ENCODE results near the gene LMF2.

Gene LMF2

GRCh38 chr22:50460938-50461337, 46.6 kb downstream of the LMF2 start:
- DNase-seq: no peak

- no peak for DNase-seq
These were observed 47.9 kb downstream of the LMF2 start for GRCh38 chr22:50459496-50460140.

DNA sequence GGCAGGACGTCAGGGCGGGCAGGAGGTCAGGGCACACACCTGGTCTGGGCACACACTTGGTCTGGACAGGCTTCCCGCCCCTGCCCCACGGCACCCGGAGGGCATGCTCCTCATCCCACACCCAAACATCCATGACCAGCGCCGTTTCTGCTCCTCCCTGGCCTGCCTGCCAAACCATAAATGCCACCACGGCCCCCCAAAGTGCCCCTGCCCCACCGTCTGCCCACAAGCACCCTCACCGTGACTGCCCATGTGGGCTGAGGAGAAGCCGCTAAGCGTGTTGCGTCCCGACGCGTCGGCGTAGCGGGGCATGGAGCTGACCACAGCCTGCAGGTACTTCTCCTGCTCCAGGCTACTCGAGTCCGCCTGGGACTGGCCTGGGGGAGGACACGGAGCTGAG, 48.5 kb downstream of the LMF2 start:
- no peak for DNase-seq

- no peak for DNase-seq
These were observed 50.9 kb downstream of the LMF2 start for GRCh38 chr22:50456466-50457234.

DNA sequence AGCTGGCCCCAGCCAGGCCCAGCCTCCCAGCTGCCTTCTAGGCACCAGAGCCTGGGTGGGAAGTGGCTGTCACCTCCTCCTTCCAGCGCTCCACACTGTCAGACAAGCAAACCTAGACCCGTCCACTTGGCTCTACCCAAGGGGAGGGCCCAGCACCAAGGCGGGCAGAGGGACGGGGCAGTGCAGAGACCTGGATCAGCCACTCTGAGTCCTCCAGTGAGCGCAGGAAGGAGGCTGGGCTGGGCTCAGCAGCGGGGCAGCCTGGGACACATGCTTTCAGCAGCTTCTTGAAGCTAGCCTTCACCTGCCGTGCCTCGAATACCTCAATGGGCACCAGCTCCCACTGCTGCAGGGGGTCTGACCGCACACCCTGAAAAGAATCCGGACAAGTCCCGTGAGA, 51.5 kb downstream of the LMF2 start:
- no peak for DNase-seq

- no peak for DNase-seq
These were observed 52.3 kb downstream of the LMF2 start for GRCh38 chr22:50455201-50455600.

- no peak for DNase-seq
These were observed 52.9 kb downstream of the LMF2 start for GRCh38 chr22:50454556-50455075.

Measured in 8988T (cell line).